ENCODE measurements around the gene MACROH2A1. TPM values are rescaled to one million over a fixed set of nuclear protein-coding genes. Genes with fewer than 3 reads are reported as not detected.

MACROH2A1 gene
- polyA plus RNA-seq, 1 donor: 99.9 TPM

DNA sequence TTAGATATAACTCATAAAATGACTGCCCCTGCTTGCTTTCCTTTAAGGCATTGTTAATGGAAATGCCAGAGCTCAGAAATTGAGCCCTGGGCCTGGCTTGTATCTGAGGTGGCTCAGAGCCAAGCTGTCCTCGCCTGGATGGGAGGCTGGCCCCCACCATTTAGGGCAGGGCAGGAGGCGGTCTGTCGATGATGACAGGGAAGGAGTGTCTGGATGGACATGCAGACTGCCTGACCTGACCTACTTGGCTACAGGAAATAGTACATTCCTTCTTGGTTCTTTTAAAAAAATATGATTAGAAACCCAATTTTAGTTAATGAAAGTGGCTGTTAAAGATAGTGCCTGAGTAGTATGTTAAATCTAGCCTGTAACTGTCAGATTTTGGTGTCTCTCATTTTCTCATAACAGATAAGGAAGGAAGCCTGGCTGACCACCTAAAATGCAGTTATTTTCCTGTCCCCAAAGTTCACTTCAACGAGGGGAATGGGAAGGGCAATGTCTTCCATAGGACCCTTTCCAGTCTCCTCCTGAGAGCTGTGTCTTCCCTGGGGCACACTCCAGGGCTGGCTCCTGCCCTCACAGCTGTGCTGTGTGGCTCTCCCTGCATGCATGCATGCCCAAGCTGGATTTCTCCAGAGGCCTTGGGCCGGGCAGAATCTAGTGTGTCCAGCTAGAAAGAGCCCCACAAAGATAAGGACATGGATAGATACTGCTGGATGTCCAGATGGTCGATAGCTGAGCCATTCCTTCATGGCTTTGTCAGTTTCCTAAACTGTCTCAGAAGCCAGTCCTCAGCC, 42.3 kb downstream of the MACROH2A1 start:
- no peak for DNase-seq (ENCODE audit: low read depth)

DNA sequence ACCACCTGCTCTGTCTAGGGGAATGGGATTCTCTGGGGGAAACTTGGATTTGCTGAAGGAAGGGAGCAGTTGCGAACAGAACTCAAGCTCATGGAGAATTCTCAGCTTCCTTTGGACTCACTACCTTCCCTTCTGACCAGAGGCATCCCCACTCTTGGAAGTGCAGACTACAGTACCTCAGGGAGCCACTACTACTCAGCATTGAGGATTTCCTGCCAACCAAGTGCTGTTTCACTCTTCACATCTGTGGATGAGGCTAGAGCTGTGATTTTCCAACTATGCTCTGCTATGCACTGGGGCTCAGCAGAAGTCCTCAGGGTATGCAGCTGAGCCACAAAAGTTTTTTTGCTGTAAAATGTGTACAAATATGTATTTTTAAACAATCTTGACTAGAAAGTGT, 43.9 kb downstream of the MACROH2A1 start:
- DNase-seq (ENCODE audit: low read depth): peak; percentile 39

DNA sequence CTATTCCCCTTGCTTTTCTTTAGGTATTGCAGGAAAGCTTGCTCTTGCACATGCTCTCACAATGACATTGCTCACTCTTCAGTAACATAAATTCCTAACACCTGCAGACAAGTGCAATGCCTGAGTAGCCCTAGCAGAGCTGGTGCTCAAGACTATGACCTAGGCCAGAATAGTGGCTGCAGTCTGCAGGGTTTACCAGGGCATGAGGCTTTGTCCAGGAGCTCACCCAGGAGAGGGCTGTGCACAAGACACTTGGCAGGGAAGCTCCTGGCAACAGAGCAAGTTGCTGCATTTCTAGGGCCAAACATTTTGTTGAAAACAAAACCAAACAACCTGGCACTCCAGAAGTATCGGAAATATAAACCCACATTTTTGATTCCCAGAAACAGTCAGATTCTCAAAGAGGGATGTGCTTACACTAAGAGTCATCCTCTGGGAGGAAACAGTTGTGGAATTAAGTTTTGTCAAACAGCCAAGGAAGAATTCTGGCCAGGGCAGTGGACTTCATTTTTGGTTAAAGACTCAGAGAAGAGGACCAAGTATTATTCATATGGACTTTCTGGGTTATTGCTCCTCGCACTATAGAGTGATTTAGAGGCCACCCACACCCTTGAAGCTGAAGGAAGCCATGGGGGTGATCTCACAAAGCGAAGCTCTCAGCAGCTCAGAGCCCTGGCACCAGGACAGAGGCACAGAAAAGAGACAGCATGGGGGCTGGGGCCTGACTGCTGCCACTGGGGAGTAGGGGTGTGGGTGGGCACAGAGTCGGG, 44.9 kb downstream of the MACROH2A1 start:
- DNase-seq (ENCODE audit: low read depth): no peak

DNA sequence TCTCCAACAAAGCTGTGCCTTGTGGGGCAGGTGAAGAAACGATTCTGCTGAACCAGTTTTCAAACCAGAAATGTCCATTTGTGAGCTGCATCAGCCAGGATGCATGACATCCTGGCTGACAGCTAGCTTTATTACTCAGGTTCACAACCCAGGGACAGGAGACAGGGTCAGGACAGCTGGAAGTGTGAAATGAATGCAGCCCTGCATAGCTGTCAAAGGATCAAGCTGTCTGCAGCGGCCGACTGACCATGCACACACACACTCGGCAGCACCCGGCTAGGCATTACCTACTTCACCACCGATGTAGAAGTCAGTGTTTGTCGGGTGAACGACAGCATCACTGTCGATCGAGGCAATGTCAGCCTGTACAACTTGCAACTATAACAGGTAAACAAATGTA, 48.5 kb downstream of the MACROH2A1 start:
- DNase-seq (ENCODE audit: low read depth): no peak

DNA sequence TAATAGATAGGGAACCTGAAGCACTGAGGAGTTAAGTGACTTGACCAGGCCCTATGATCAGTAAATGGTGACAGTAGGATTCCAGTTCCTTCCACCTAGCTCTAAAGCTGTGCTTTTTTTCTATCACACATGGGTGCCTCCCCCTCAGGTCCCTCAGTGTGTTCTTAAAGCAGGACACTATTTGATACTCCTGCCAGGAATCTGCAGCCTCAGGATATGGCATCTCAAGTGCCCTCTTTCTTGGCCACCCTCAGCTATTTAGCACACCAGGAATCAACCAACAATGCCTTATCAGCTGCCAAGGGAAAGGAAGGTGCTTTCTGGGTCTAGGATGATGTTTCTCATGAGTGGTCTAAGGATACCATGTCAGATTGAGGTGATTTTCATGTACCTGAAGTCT, 49.1 kb downstream of the MACROH2A1 start:
- DNase-seq (ENCODE audit: low read depth): no peak

DNA sequence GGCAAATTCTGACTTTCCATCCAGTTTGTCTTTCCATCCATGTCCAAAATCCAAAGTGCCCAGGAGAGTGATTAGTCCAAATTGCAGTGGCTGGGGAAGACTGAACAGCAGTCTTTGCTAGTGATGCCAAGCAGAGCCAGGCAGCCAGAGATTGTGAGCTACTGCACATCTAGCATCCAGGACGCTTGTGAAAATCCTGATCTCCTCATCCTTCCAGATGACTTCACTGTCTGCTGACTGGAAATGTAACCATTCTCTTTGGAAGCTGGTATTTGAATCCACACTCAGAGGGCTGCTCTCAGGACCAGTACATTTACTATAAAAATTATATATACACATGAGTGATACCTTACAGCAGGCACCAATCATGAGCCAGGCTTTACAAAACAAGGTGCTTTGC, 49.6 kb downstream of the MACROH2A1 start:
- DNase-seq (ENCODE audit: low read depth): no peak

DNA sequence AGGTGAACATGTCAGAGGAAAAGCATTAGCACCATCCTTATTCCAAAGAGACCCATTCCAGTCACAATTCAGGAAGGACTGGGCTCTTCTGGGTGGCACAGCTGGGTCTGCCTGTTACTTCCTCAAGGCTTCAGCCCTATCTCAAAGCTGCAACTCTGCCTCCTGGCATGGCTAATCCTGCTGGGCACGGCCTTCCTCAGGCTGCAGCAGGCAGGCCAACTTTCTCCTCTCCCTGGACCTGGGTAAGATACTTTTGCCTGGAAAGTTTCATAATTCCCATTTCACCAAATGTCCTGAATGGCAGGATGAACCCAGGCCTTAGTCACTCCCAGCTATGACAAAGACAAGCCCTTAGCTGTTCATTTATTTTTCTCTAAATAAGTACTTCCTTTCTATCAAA, 50.1 kb downstream of the MACROH2A1 start:
- DNase-seq (ENCODE audit: low read depth): no peak

DNA sequence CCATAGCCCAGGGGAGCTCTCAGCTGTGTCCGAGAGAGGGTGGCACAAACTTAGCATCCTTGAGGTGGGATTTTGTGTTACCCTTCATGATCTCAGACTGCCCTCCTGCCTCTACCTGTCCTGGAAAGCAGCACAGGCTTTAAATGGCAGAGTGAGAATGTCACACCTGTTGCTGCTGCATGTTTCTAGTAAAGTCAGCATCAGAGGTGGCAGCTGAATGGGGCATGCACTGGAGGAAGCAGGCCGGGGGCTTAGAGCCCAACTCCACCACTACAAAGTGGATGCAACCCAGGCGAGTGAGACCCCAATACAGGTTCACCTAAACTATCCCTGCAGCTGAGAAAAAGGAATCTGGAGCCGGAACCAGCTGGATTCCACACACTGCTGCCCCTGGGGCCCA, 51.6 kb downstream of the MACROH2A1 start:
- DNase-seq (ENCODE audit: low read depth): no peak

DNA sequence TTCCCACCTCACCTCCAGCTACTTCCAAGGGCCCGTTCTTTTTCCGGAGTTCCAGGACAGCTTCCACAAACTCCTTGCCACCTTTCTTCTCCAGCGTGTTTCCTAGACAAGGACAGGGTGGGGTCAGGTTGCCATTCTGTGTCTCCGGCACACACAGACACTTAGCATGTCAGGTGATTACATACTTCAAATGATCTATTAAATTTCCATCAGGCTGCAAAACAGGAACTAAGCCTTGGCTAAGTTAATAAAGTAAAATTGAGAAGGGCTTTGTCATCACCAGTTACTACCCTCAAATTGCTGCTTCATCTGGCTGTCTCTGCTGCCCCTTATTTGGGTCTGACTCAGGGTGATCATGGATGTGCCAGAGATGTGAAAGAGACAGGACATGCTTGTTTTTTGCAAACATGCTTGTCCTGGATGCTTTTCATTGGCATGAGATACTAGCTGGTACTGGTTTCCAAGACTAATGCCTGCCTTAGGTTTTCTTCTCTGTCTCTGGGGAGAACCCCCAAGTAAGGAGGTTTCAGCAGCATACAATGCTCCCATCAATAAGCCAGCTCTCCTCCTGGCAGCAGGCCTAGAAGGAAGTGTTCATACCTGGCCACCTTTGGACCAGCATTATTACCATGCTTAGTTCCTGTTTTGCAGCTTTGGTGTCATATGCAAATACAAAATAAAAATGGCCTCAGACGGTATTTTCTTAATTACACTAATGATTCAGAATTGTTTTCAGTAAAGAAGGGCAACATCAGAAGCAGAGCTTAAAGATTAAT, 52.9 kb downstream of the MACROH2A1 start:
- no peak for DNase-seq (ENCODE audit: low read depth)

DNA sequence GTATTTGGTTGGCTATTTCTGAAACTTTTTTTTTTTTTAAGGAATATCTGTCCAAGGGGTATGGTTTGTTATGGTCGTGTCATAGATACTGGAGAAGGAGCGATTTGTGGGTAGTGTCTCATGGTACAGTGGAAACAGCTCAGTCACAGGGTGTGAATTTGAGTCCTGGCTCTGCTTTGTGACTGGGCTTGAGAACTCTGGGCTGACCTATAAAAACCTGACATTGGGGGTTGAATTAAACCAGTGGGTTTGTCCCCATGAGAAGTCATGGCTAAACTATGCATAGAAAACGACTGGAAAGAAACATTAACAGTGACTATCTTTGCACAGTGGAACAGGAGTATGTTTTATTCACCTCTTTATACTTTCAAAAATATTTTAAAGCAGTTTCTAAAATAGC, 54.7 kb downstream of the MACROH2A1 start:
- no peak for DNase-seq (ENCODE audit: low read depth)

DNA sequence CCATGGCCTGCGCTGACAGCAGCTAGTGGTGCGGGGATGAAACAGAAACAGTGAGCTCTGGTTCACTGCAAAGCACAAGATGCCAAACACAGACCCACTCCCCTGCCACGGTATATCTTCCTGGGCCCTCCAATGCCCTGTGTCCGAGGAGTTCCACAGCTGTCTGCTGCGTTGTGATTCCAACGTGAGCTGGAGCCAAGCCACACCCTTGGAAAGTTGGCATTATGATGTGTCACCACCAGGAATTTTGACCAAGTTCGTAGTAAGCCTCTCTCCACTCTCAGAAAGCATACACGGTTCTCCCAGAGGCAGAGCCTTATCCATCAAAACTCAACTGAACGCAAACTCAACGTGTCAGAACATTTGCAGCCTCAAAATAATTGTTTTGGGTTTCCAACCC, 55.6 kb downstream of the MACROH2A1 start:
- DNase-seq (ENCODE audit: low read depth): no peak

DNA sequence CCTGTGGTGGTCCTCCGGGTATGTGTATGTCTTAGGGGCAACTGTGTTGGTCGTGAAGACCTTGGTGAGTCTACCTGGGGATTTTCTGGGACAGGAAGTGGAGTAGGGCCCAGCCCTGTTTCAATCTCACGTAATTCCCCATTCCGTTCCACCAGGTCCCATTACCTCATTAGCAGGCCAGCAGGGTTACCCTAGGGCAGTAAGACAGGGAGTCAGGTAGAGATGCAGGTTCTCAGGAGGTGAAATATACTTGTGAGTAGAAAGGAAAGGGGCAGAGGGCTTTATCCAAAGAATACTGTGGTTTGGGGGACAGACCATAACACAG, 56.5 kb downstream of the MACROH2A1 start:
- no peak for DNase-seq (ENCODE audit: low read depth)

DNA sequence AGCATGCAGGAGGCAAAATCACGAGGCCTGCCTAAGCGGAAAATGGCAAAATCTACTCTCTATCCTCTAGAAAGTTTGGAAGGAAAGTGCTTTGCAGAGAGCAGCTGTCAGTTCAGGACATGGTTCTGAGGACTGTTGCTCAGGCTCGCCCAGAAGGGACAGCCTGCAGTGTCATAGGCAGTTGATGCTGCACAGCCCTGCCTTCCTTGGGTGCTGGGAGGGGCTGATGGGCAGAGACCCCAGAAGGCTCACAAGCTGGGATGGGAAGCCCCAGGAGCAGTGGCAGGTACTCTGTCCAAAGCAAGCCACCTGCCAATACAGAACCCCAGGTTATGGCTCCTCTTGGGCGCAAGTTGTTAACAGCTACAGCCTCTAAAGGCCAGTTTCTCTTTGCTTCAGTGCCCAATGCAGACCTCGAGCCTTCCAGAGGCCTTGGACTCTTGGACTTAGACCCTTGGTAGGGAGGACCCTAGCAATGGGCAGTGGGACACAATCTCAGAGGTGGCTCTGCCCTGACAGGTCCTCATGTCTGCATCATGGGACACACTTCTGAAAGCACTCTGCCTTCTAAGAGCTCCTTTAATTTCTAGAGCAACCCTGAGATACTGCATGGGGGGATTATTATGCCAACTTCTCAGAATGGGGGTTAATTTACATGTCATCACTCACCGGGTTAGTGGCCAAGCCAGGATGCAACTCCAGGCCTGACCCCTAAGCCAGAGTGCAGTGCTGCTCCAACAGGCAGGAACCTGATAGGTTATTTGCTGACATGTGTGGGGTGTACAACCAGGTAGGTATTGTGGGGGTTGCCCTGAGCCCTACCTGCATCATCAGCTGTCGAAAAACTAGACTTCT, 57.1 kb downstream of the MACROH2A1 start:
- no peak for DNase-seq (ENCODE audit: low read depth)

DNA sequence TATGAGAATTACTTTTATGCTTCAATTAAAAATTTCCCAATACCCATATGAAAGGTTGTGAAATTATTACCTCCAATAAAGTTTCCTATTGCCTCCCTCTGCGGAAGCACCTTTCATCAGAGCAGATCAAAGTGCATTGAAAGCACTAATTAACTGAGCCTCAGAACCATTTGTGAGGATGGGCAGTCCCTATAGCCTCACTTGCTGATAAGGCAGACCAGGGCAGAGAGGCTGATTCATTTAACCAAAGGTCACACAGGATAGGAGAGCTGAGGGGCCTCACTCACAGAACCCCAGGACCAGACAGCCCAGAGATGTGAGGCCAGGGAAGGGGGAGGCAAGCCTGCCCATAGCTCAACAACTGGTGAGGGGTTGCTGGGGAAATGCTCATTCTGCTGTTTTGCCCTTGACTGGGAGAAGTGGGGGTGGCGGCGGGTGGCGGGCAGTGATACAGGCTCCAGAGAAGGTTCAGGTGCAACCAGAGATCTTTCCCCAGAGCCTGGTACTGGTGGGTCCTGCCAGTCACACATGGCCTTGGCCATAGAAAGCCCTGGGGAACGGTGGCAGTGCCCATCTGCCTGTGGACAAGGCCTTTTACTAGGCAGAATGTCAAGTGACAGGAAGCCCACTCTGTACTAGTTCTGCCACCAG, 57.9 kb downstream of the MACROH2A1 start:
- DNase-seq (ENCODE audit: low read depth): no peak

DNA sequence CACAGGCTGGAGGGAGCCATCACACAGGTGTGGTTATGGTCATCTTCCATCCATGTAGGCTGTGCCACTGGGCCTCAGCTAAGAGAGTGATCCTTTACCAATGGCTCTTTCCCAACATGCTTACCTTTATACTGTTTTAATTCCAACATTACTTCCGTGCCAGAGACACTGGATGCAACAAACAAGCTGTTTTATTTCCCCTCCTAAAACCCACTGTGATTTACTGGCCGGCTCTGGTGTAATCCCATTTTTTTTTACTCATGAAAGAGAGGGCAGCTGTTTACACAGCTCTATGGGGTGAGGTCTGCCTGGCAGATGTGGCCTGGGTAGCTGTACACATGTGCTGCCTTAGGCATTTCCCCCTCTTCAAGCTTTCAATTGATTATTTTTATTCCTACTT, 58.5 kb downstream of the MACROH2A1 start:
- no peak for DNase-seq (ENCODE audit: low read depth)

DNA sequence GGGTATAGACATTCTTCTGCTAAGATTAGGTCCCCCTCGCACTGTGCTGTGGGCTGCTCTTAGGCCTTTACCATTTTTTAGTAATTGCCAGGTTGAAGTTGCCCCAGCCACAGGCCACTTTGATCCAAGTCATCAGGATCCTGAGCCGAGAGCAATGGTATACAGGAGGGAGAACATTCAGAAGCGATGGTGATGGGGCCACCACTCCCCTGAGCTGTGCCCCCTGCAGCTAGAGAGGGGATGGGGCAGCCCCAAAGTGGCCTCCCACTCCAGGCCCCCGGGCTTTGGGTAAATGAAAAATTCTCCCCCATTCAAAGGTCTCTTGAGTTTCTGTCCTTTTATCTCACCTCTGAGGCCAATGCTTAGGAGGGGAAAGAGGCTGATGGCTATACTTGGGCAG, 59.4 kb downstream of the MACROH2A1 start:
- no peak for DNase-seq (ENCODE audit: low read depth)

DNA sequence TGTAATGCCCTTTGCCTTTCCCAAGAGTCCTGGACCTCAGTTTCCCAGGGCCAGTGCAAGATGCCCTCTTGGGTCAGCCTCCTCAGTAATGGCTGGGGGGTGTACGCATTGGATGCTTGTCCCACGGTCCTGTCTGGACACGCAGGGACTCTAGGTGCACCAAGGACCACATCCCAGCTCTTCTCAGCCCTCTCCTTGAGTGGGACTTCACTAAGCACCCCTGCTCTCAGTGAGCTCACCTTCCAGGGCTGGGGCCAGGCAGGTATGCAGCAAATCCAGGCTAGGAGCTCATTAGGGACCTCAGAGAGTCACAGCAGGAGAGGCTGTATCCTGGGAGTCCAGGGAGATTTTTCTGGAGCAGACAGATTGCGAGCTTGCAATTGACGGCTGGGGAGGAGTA, 59.8 kb downstream of the MACROH2A1 start:
- DNase-seq (ENCODE audit: low read depth): no peak

DNA sequence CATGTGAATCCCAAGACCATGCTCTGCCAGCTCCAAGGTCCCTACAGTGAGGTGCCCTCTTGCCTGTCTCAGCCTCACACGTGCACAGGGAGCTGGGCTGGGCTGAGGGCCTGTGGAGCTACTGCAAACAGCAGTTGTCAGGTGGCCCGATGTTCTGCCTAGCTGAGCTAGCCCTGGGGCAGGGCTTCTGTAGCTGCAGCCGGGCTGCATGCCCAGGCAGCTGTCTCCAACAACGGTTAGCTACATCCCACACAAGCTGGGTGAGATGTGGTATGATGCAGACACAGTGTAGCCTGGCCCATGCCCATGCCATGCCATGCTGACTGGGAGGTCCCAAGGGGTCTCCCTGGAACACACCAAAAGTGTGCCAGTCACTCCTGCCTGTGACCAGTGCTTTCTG, 62.0 kb downstream of the MACROH2A1 start:
- DNase-seq (ENCODE audit: low read depth): no peak

DNA sequence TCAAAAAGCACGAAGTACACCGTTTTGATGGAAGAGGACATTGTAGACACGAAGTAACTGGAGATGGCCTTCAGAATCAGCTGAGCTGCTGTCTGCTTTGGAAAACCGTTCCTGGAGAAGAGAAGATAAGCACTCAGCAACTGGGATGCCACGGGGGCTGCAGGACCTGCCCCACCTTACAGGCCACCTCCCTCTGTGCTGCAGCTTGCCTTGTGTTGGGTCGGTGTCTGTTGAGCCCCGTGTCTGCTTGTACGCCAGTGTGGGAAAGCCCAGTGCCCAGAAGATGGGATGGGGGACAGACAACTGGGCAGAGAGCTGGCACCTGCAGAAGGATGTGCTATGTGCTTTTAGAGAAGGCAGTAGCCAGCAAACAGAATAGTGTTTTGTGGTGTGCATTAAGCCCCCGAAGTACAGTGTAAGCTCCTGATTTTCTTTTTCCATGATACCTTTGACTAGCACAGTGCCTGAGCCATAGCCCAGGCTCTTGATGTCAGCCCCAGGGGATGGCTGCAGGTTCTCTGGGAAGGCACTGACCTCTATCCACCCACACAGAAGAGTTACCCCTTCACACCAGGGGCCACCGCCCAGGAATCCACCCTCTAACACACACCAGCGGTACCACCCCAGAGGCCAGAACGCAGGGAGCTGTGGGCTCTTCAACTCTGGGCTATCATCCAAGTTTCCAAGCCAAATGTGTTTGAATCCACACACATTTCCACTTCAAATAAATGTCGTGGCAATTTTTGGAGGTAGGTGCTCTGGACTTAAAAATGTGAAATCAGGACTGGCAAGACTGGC, 63.8 kb downstream of the MACROH2A1 start:
- no peak for DNase-seq (ENCODE audit: low read depth)
